ENCODE results near the gene CHN2. TPM values are rescaled to one million over a fixed set of nuclear protein-coding genes. Genes with fewer than 3 reads are reported as not detected.

CHN2 gene
- total RNA-seq, 1 experiment from 2014 or later, result not detected

- intact Hi-C loops (cut with micrococcal nuclease; ENCODE audit: unreplicated experiment), result no loop called here
- no peaks in the 10 kb centered on the region for H4K20me1 ChIP-seq (ENCODE audit: insufficient read depth)
- ChIA-PET CTCF (no interaction called here), POLR2A (ENCODE audit: unreplicated experiment) (no interaction called here)
- H3K9me3 ChIP-seq (ENCODE audit: insufficient read depth, low read depth), result no peaks in the 10 kb centered on the region
- no peak for TF ChIP-seq EZH2 (IDR thresholded peaks at IDR 0.05; ENCODE audit: low read depth)
- no peak for TF ChIP-seq CTCF (conservative IDR thresholded peaks at IDR 0.05)
- H3K27ac ChIP-seq, result peak overlapping the region; percentile 68
- H3K79me2 ChIP-seq (ENCODE audit: low read depth), result no peaks in the 10 kb centered on the region
- H3K4me2 ChIP-seq, result peak overlapping the region; percentile 55
- H3K27me3 ChIP-seq (ENCODE audit: insufficient read depth, low read depth), result no peaks in the 10 kb centered on the region
- H3F3A ChIP-seq (ENCODE audit: insufficient read depth, low read depth), result peaks cover 20% of the 10 kb centered on the region
- peak overlapping the region; percentile 4; the same call in 1 of the 2 replicates for H3K4me3 ChIP-seq
- BruUV-seq (replicated peaks), result no TSS peak
- DNase-seq, result peak in 1 of 2 experiments; percentile 98
- no peaks in the 10 kb centered on the region; the same call in 1 of the 2 replicates for H3K9me2 ChIP-seq (ENCODE audit: insufficient read depth)
- H3K36me3 ChIP-seq (ENCODE audit: low read depth), result no peaks in the 10 kb centered on the region
- no peak overlapping the region for H2AFZ ChIP-seq
- peaks cover 34% of the 10 kb centered on the region for H3K4me1 ChIP-seq (replicated peaks; ENCODE audit: insufficient read depth)
Observed at GRCh38 chr7:29255906-29256692, 61.5 kb downstream of the CHN2 start.

- H2AFZ ChIP-seq, result no peak overlapping the region
- TF ChIP-seq EZH2 (IDR thresholded peaks at IDR 0.05; ENCODE audit: low read depth) (no peak), CTCF (conservative IDR thresholded peaks at IDR 0.05) (no peak)
- BruUV-seq (replicated peaks), result no TSS peak
- no peaks in the 10 kb centered on the region for H3K36me3 ChIP-seq (ENCODE audit: low read depth)
- peak overlapping the region; percentile 4; the same call in 1 of the 2 replicates for H3K4me3 ChIP-seq
- no peaks in the 10 kb centered on the region for H3K79me2 ChIP-seq (ENCODE audit: low read depth)
- no peaks in the 10 kb centered on the region for H4K20me1 ChIP-seq (ENCODE audit: insufficient read depth)
- H3K27me3 ChIP-seq (ENCODE audit: insufficient read depth, low read depth), result no peaks in the 10 kb centered on the region
- H3K9me2 ChIP-seq (ENCODE audit: insufficient read depth), result no peaks in the 10 kb centered on the region; the same call in 1 of the 2 replicates
- DNase-seq, result no peak
- H3K4me2 ChIP-seq, result peak overlapping the region; percentile 55
- ChIA-PET CTCF (no interaction called here), POLR2A (ENCODE audit: unreplicated experiment) (no interaction called here)
- H3K4me1 ChIP-seq (replicated peaks; ENCODE audit: insufficient read depth), result peaks cover 34% of the 10 kb centered on the region
- H3K27ac ChIP-seq, result peak overlapping the region; percentile 68
- intact Hi-C loops (cut with micrococcal nuclease; ENCODE audit: unreplicated experiment), result no loop called here
- H3K9me3 ChIP-seq (ENCODE audit: insufficient read depth, low read depth), result no peaks in the 10 kb centered on the region
- peaks cover 20% of the 10 kb centered on the region for H3F3A ChIP-seq (ENCODE audit: insufficient read depth, low read depth)
Observed at GRCh38 chr7:29256693-29257002, 62.1 kb downstream of the CHN2 start.

- BruUV-seq (replicated peaks), result no TSS peak
- no peaks in the 10 kb centered on the region for H4K20me1 ChIP-seq (ENCODE audit: insufficient read depth)
- no peaks in the 10 kb centered on the region for H3K36me3 ChIP-seq (ENCODE audit: low read depth)
- H3K27me3 ChIP-seq (ENCODE audit: insufficient read depth, low read depth), result no peaks in the 10 kb centered on the region
- no peak for DNase-seq
- peaks cover 20% of the 10 kb centered on the region for H3F3A ChIP-seq (ENCODE audit: insufficient read depth, low read depth)
- H2AFZ ChIP-seq, result no peak overlapping the region
- TF ChIP-seq CTCF (conservative IDR thresholded peaks at IDR 0.05) (no peak), EZH2 (IDR thresholded peaks at IDR 0.05; ENCODE audit: low read depth) (no peak)
- peaks cover 34% of the 10 kb centered on the region for H3K4me1 ChIP-seq (replicated peaks; ENCODE audit: insufficient read depth)
- H3K4me2 ChIP-seq, result no peak overlapping the region
- ChIA-PET POLR2A (ENCODE audit: unreplicated experiment) (no interaction called here), CTCF (no interaction called here)
- intact Hi-C loops (cut with micrococcal nuclease; ENCODE audit: unreplicated experiment), result no loop called here
- no peak overlapping the region for H3K27ac ChIP-seq
- H3K4me3 ChIP-seq, result no peak overlapping the region
- no peaks in the 10 kb centered on the region; the same call in 1 of the 2 replicates for H3K9me2 ChIP-seq (ENCODE audit: insufficient read depth)
- H3K79me2 ChIP-seq (ENCODE audit: low read depth), result no peaks in the 10 kb centered on the region
- no peaks in the 10 kb centered on the region for H3K9me3 ChIP-seq (ENCODE audit: insufficient read depth, low read depth)
Observed at GRCh38 chr7:29258951-29259350, 64.4 kb downstream of the CHN2 start.

Data from PC-9 (cell line).